ENCODE measurements around the gene NUP210.
A peak's percentile ranks its signal among the peaks of the same experiment; 100 is the strongest.

Gene NUP210

DNA sequence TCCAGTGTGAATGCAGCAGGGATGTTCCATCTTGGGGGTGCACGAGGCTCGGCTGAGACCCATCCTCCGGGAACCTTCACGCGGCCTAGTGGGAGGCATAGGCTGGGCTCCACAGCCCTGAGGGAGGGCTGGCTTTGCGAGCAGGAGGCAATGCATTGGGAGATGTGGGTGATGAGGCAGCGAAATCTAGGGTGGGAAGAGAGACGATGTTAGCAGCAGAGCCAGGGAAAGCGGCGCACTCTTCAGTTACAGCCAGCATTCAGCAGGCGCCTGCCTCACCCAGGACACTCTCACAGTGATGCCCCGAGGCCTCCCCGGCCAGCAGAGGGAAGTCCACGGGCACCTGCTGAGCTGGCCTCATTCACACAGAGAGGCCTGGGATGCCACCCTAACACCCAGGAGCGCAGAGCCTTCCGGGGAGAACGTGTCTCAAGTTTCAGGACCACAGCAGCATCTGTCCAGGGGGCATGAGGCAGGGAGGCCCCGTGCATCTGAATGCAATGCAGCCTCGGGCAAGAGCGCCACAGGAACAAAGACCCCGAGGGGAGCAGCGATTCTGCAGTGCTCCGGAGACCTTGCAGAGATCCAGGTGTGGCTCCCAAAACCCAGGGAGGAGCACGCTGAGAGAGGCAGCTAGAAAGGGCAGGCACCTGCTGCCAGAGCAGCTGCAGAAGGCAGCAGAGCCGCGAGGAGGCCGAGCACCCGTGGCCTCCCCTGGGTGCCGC is 102.4 kb downstream of the NUP210 start:
- no peak for DNase-seq

DNA sequence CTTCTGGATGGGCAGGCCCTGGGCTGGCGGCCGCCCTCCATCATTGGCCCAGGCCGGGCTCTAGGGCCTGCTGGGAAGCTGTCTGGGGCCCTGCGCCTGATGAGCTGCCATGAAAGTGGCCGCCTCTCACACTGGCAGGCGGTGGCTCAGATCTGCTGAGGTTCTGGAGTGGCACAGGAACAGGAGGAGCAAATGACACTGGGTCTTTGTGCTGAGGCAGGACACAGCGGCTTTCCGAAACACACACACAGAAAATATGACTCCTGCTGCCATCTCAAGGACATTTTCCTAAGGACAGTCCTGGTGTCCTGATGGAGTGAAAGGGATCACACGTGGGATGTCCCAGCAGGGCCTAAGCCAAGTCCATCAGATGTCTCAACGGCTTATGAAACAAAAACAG is 103.5 kb downstream of the NUP210 start:
- DNase-seq: no peak

DNA sequence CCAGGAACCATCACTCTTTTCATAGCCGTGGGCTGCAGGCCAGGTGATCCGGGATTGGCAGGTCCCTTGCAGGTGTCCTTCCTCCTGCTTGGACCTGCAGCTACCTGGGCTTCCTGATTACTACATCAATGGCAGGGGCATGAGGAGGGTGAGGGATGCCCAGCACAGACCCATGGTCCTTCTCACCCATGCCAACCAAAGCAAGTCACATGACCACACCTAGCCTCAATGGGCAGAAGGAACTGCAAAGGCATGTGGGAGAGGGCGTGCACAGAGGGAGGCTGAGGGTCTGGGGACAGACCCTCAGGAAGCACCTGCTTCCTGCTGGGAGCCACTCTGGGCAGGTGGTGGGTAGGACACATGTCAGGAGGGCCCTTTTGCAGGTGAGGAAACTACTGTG is 105.2 kb downstream of the NUP210 start:
- no peak for DNase-seq

DNA sequence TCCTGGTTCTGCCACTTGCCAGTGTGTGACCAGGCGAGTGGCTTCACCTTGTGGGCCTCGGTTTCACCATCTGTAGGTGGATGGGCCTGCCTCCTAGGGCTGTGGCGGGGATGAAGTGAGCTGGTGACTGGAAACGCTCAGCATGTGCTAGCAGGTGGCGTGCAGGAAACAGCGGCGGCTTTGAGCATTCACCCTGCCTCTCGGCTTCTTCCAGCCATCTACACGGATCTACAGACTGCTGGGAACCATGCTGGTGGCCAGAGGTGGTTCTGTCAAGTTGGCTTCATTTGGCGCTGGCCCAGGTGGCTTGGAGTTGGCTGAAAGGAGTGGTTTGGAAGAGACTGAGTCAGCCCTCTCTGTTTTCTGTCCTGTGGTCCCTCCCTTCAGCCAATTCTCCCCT is 106.3 kb downstream of the NUP210 start:
- DNase-seq: no peak

DNA sequence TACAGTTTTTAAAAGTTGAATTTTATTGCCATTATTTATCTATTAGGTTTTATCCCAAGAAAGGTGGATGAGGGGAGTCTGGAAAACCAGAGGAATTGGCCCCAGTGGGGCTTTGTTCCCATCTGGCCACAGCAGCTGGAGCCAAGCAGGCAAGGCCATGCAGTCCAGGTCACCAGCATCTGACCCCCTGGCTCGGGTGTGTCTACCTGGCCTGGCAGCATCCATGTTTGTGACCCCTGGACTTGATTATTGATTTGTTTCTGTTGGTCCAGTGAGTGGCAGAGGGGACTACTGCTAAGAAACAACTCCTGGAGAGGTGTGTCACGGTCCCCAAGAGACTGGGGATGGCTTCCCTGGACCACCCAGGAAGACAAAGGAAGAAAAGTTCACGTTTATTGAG is 111.1 kb downstream of the NUP210 start:
- DNase-seq: no peak

DNA sequence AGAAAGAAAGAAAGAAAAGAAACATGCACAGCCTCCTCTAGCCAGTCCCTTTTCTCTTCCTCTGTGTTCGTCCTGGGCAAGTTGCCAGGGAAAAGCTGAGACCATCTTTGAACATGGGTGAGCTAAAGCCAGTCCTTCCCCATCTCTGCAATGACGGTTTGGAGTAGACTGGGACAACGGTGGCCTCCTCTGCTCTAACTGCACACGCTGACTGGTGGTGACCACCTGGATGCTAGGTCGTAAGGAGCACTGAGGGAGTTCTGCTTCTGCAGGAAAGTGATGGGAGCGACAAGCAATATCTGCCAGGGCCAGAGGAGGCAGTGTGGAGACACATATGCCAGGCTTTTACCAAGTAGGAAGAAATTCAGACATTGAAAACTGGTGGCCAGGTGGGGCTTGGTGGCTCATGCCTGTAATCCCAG is 111.7 kb downstream of the NUP210 start:
- peak in 1 of 2 experiments; percentile 48 for DNase-seq

DNA sequence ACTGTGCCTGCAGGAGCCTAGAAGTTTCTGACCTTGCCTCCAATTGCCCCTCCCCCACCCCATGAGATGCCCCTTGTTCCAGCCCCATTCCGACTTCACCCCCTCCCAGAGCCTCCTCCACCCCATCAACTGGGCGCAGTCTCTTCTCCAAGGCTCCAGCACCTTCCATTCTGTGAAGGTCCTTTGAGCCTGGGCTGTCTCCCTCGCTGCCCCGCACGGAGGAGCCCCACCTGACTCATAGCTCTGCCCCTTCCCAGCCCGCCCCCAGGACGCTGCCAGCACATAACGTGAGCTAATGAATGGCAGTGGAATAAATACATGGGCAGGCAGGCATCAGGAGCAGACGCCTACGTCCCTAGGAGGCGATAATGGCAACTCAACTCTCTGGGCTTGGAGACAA is 113.1 kb downstream of the NUP210 start:
- DNase-seq: no peak

DNA sequence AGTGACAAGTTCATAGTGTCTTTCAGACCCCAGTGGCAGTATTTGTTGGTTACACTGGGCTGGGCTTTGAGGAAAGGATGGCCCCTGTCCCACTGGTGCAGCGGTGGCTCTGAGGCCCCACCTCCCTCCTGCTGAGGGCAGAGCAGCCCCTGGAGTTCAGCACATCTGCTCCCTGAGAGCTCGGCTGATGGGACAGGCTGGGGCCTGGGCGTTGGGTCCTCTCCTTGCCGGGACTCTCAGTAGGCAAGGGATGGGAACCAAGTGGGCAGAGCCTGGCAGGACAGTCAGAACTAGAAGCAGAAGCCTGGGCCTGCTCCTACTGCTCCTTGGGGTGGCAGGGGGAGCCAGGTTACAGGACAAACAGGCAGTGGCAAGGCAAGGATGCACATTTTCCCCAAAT is 114.5 kb downstream of the NUP210 start:
- DNase-seq: no peak

DNA sequence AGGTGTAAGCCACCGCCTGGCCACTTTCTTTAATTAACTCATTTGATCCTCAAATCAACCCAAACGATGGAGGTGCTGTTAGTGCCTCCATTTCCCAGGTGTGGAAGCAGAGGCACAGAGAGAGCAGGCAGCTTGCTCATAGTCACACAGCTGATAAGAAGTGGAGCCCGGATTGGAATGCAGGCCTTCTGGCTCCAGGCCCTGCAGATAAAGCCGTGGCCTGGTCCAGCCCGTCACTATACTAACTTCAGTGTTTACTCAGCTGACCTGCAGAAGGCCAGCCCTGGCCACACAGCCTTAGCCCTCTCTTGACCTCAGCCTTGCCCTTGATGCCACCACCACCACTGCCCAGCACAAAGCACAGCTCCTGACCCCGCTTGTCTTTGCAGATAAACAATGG is 116.7 kb downstream of the NUP210 start:
- DNase-seq: no peak

DNA sequence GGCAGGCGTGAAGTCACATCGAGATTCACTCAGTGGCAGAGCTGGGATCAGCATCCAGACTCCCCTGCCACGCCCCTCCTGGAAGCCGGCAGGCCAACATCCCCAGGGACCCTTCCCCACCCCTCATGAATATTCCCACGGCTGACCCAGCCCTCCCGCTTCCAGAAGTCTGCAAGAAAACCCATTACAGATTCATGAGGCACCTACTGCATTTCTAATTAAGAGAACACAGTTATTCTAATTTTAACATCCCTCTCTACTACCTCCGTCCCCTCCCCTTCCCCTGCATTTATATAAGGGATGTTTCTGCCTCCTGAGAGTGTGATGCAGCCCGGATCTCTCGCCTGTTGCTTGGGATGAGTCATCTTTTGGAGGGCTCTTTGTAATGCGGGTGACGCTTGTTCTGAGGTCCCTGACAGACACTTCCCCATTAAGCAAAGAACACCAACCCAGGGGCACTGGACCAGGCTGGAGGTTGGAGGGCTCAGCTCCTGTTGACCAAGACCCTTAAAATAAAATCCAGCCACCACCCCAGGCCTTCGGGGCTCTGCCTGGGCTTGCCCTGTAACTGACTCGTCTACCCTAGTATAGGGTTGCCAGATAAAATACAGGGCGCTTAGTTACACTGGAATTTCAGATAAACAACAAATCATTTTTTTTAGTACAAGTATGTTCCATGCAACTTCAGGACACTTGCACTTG is 118.7 kb downstream of the NUP210 start:
- peak in 1 of 2 experiments; percentile 12 for DNase-seq

DNA sequence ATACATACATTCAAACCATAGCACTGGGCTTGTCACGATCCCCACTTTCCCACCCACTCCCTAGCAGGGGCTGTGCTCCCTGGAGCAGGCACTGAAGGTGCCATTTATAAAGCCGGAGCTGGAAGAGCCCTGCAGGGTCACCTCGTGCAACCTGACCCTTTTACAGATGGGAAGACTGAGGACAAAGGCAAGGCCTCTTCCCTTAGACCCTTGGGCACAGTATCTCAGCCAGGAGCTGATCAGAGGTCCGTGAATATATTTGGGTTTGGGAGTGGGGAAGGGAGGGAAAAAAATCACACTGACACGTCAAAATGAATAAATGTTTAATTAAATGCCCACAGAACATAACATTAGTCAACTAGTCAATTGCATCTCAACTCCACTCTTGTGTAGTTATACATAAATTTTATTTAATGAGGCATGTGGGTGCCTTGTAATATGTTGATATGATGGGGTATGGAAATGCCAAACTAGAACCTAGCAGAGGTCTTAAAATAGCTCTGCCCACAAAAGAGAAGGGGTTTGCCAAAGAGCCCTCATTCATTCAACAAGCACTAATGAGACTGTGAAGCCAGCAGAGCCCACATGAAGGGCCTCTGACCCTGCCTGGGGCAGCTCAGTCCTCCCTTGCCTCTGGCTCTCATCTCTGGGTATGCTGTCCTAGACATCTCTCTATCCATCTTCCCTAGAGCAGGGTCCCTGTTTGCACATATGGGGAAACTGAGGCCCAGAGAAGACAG is 119.4 kb downstream of the NUP210 start:
- no peak for DNase-seq

DNA sequence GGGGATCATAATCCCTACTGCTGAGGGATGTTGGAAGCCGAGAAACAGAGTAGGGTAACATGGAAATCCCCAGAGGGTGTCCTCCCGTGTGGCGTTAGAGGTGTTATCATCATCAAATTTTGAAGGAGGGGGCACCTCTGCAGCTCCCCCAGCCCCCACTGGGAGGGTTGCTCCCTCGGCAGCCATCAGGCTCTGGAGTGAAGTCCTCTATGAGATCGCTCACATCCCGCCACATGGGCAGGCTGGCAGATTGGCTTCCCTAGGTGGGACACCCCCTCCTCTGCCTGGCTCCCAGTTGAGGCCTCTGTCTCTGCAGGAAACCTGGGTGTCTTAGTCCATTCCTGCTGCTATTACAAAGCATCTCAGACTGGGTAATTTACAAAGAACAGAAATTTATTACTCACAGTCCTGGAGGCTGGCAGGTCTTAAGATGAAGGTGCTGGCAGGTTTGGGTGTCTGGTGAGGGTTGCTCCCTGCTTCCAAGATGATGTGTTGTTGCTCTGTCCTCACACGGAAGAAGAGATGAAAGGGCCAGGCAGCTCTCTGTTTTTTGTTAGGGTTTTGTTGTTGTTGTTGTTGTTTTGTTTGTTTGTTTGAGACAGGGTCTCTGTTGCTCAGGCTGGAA is 120.5 kb downstream of the NUP210 start:
- no peak for DNase-seq

DNA sequence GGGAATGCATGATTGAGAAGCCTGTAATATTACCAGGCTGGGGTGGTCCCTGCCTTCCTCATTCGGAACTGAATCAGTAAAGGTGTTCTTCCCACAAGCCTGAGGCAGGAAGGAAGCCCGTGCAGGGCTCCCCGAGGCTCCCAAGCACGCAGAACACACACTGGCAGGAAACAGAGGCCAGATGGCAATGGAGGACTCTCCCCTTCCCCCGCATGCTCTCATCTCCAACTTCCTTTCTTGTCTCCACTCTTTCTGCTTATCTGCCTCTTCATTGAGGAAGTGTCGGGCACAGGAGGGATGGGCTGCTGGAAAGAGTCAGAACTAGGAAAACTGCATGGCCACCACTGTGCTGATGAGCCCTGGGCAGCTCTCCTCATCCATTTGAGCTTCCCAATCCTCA is 123.5 kb downstream of the NUP210 start:
- DNase-seq: peak; percentile 45 to 65

DNA sequence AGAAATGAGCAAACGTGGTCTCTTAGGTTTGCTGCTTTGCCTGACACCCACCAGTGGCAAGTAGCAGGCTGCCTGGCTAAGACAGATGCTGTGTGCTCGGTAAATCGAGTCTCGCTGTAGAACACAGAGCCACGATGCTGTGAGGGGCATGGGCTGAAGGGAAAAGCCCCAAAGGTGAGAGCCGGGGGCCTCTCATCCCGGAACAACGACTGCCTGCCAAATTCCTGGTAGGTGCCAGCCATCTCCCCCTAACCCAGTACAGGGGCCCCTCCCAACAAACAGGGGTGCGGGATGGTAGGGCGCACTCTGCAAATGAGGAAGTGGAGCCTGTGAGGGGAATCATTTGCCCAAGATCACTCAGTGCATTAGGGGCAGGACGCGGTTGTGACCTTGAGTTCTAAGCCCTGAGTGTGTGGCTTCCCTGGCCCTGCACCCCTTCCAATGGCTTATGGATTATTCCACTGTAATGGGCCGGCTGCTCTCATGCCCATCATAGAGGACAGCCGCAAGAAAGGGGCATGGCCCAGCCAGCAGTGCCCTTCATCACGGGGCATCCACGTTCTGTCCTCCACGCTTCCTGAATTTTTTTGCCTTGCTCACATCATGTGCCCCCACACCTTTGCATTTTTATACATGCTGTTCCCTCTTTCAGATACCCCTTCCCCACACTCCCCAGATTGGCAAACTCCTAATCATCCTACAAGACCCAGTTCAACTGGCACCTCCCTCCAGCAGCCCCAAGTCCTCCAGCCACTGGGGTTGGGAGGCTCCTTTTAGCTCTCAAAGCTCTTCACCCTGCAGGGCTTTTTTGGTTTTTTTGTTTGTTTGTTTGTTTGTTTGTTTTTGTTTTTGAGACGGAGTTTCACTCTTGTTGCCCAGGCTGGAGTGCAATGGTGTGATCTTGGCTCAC is 125.4 kb downstream of the NUP210 start:
- DNase-seq: no peak

DNA sequence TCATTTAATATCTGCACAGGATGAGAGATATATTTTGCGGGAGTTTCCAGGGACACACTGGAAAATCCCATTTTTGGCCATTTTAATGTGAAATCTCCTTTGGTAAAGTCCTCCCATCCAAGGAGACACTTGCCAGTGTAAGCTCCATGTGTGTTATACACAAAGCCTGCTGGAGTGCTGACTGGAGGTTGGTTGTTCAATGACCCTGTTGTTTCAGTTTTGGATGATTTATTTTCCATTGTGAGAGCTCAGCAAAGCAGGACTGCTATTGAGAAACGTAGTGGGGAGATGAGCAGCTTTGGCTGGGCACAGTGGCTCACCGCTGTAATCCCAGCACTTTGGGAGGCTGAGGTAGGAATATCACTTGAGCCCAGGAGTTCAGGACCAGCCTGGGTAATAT is 127.7 kb downstream of the NUP210 start:
- DNase-seq: no peak

DNA sequence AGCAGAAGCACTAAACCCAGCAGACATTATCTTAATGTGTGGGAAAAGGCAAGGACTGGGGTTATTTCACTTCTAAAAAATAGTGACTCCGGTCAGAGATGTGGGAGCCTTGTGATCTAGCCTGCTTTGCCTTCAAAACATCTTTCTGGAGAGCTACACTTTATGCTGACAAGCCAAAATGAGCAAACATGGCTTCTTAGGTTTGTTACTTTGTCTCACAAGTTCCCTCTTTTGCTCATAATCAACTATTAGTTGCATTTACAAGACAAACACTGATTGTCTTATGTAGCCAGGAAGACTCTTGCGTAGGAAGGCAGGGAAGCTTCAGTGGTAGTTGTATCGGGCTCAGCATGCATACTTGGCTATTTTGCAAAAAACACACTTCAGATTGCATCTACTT is 129.2 kb downstream of the NUP210 start:
- no peak for DNase-seq

DNA sequence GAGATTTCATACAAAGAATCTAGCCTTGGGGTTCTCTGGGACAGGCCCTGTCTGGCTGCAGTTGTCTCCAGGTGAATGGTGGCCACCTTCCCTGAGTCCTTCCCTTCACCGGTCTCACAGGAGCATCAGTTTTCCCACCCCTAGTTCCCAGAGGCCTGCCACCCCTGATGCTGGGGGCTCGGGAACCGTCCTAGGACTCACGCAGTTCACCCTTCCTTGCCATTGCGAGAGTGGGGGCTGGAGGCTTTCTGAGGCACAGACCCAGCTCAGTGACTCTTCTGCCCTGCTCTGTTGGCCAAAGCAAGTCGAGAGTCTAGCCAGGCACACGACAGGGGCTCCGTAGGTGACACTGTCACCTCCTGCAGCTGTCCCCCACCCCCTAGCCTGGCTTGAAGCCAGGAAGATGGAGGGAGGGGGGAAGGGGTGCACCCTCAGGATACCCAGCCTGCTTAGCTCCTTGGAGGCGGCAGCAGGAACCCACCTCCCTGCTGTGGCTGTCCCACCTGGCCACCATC is 130.3 kb downstream of the NUP210 start:
- no peak for DNase-seq

DNA sequence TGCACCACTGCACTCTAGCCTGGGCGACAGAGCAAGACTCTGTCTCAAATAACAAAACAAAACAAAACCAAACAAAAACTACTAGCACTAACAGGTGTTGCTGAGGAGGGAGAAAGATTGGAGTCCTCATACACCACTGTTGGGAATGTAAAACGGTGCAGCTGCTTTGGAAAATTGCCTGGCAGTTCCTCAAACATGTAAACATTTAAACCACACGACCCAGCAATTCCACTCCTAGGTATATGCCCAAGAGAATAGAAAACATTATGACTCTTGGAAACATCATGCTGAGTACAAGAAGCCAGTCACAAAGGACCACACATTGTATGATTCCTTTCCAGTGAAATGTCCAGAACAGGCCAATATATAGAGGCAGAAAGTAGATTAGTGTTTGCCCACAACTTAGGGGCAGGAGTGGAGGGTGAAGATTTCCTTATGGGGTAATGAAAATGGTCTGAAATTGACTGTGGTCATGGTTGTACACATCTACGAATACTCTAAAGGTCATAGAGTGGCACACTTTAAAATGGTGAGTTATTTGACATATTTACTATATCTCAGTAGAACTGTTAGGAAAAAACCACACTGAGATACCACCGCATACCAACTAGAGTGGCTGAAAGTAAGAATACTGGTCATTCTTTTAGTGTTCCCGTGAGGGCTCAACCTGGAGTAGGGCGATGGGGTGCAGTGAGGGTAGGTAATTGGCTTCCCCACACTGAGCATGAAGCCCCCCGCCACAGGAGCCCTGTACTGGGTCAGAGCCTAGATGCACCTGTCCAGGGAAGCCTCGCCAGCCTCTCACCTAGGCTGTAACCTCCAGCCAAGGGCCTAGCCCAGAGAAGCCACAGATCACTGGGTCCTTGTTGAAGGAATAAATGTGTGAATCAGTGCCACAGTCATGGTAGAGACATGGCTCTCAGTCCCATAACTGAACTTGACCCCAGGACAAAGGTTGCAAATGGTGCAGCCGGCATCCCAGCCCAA is 131.1 kb downstream of the NUP210 start:
- DNase-seq: no peak

DNA sequence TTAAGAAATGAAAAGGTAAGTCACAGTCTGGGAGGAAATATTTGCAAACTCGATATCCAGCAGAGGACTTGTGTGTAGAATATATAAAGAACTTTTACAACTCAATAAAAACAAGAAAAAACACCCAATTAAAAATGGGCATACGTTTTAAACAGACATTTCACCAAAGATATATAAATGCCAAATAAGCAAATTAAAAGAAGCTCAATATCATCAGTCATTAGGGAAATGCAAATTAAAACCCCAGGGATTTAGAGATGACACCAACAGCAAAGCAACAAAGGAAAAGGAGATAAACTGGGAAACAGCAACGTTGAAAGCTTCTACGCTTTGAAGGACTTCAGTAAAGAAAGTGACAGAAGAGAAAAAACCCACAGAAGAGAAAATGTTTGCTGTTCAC is 132.3 kb downstream of the NUP210 start:
- no peak for DNase-seq

DNA sequence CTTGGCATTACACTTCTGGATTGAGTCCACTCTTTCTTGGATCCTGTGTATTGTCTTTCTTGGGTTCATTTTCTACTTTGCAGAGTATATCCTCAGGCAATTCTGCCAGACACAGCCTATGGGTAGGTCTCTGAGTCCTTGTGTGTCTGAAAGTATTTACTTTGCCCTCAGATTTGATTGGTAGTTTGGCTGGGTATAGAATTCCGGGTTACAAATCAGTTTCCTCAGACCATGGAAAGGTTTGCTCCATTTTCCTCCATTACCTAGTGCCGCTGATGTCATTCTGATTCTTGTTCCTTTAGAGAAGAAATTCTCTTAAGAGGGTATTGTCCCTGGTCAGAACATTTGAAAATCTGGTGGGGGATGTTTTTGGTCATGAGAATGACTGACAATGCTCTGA is 133.2 kb downstream of the NUP210 start:
- DNase-seq: no peak

DNA sequence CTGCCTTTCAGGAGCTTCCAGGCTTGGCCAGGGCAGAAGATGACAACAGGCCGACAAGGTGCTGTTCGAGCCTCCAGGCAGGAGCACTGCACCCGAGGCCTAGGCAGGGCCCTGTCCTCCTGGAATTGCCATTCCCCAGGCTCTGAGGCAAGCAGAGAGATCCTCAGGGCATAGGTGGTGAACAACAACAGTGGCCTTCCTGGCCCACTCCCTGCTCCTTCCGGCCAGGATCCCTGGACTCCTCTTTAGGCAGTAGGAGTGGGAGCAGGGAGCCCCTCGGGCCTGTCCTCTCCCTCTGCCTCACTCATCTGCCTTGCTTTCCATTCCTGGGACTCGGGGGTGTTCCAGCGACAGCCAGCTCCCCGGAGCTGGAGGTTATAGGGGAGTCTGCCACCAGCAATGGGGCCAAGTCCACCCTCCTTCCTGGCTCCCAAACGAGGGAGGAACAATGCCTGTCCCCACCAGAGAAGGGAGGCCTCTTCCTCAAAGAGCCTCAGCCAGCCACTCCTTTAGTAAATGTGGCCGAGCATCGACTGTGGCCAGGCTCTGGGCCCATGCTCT is 135.0 kb downstream of the NUP210 start:
- DNase-seq: no peak
